Glomerular visceral epithelial cell (primary cell): ENCODE results near the gene CPNE7.
A peak's percentile ranks its signal among the peaks of the same experiment; 100 is the strongest.

Source experiments
- DNase-seq: peaks from one replicate; pipeline ENCODE4 v3.0.0-alpha.2; 2016; ENCODE audit errors: extremely low spot score

The CPNE7 gene

DNA sequence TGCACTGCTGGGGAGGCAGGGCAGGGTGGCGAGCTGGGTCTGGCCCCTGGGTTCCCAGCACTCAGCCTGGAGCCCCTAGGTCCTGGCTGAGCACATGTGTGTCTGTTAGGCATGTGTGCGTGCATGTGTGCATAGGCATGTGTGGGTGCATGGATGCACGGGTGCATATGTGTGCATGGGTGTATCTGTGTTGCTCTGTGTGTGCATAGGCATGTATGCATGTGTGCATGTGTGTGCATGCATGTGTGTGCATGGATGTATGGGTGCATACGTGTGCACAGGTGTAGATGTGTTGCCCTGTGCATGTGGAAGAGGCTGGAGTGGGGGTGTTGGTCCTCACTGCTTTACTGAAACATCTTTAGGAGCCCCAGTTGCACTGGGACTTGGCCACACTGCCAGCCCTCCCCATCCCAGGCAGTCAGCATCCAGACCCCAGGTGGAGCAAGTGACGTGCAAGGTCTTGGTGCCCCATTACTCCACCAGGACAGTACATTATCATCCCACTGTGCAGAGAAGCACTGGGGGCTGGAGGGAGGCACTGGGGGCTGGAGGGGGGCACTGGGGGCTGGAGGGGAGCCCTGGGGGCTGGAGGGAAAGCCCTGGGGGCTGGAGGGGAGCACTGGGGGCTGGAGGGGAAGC lies 27.5 kb downstream of the CPNE7 start:
- DNase-seq = no peak

- DNase-seq = no peak
Measured at GRCh38 chr16:89604764-89605163, 29.2 kb downstream of the CPNE7 start.

GRCh38 chr16:89605186-89605970 lies 29.8 kb downstream of the CPNE7 start:
- DNase-seq = no peak

GRCh38 chr16:89606006-89606405 lies 30.4 kb downstream of the CPNE7 start:
- no peak for DNase-seq

DNA sequence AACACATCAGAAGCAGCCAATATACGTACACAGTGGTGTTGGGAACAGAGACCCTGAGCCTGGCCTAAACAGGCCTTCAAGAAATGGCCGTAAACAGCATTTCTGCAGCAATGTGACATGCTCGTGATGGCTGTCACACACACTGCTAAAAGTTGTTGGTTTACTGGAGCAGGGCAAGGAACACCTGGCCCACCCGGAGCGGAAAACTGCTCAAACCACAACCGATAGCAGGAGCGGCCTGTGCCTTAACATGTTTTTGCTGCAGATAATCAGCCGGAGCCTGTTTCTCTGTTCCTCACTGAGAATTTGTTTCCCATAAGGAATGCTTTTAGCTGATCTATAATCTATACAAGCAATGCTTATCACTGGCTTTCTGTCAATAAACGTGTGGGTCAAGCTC lies 31.9 kb downstream of the CPNE7 start:
- no peak for DNase-seq

GRCh38 chr16:89607937-89608740 lies 32.6 kb downstream of the CPNE7 start:
- DNase-seq = no peak

GRCh38 chr16:89610108-89610453 lies 34.5 kb downstream of the CPNE7 start:
- no peak for DNase-seq

GRCh38 chr16:89612415-89613166 lies 37.0 kb downstream of the CPNE7 start:
- DNase-seq = no peak

- peak; percentile 48 for DNase-seq
Measured at GRCh38 chr16:89613231-89613953, 37.8 kb downstream of the CPNE7 start, which contains the start of gene DPEP1. Gene DPEP1, plus strand, starts transcription at chr16:89613642. Its CDS starts 16,769 bp downstream, at chr16:89630411.

DNA sequence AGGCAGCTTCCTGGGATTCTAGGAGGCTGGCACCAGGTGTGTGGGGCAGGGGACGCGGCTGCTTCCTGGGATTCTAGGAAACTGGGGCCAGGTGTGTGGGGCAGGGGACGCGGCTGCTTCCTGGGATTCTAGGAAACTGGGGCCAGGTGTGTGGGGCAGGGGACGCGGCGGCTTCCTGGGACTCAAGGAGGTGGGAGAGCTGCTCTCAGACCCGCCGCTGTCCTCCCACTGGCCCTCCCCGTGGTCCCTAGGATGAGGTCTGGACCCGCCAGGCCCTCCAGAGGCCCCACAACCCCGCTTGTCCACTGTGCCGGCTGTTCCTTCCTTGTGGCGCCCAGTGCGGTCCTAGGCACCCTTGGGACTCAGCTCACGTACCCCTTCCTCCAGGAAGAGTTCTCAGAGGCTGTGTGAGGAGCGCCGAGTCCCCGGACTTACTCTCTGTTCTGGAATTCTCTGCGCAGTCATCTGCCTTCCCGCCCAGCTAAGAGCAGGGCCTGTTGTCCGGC lies 38.4 kb downstream of the CPNE7 start:
- DNase-seq = no peak

DNA sequence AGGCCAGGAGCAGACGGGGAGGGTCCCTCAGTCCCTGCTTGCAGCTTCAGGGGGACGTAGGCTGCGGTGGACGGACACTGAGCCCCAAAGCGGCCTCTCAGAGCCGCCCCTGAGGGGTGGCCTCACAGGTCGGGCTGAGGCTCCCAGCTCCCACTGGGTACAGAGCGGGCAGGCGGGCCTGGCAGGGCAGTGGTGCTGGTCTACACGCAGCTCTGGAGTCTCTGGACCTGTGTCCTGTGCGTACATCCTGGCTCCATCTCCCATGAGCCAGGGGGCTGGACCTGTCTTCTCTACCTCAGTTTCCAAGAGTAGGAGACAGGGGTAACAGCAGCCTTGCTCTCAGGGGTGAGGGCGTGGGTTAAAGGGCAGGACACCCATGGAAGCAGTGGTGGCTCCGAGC lies 39.6 kb downstream of the CPNE7 start:
- DNase-seq = no peak

DNA sequence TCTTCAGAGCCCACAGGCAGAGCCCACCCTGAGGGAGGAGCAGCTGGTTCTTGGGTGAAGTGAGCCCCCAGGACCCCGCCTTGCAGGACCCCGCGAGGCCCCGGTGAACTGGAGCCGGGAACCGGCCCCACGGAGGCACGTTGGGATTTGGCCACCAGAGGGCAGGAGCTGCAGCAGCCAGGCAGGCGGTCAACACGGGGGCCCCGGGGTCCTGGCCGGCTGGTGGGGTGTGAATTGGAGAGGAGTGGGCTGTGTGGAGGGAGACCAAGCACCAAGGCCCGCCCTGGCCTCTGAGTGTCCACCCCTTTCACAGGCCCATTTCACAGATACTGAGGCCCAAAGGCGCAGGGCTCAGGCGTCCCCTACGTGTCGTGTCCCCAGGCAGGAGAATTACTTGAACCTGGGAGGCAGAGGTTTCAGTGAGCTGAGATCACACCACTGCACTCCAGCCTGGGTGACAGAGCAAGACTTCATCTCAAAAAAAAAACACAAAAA lies 40.1 kb downstream of the CPNE7 start:
- no peak for DNase-seq

DNA sequence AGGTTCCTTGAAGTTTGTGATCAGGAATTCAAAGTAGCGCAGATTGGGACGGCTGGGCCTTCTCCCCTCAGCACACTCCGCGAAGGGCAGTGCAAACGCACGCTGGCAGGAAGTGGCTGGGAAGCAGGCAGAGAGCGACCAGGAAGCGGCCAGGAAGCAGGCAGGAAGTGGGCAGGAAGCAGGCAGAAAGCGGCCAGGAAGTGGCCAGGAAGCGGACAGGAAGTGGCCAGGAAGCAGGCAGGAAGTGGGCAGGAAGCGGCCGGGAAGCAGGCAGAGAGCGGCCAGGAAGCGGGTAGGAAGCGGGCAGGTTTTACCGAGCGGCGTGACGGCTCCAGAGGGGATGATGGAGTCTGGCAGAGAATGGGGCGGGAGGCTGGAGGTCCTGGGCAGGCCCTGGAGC lies 41.1 kb downstream of the CPNE7 start:
- DNase-seq = no peak

DNA sequence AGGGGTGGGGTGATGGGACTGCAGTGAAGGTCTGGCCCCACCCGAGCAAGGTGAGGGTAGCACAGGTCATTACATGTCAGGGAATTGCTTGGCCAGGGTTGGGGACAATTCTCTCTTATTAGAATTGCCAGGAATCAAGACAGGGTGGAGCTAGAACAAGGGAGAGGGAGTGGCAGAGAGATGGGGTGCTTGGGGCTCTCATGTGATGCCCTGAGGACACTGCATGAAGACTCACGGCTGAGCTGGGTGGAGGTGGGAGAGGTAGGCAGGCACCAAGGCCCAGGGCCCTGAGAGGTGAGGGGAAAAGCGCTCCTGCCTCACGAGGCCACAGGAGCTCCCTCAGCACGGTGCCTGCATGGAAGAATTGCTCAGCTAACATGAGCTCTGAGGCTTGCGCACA lies 41.5 kb downstream of the CPNE7 start:
- DNase-seq = no peak

DNA sequence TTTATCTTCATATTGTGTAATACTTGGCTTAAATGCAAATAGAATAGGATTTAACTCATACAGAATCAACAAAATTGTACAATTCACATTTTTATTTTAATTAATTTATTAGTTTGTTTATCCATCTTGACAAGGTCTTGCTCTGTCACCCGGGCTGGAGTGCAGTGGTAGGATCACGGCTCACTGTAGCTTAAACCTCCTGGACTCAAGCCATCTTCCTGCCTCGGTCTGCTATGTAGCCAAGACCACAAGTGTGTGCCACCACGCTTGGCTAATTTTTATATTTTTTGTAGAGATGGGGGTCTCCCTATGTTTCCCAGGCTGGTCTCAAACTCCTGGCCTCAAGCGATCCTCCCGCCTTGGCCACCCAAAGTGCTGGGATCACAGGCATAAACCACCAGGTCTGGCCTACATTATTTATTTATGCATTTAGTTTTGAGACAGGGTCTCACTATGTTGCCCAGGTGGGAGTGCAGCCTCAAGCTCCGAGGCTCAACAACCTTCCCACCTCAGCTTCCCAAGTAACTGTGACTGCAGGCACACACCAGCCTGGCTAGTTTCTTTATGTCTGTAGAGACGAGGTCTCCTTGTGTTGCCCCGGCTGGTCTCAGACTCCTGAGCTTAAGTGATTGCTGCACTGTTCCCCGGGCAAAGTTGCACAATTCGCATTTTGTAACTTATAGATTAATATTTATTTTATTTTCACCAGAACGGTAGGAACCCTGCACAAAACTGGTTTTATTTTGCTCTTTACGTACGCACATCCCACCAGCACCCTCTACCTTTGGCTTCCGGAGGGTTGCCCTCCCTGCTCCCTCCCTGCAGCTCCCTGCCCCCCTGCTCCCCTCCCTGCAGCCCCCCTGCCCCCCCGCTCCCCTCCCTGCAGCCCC lies 42.8 kb downstream of the CPNE7 start:
- peak; percentile 66 for DNase-seq

DNA sequence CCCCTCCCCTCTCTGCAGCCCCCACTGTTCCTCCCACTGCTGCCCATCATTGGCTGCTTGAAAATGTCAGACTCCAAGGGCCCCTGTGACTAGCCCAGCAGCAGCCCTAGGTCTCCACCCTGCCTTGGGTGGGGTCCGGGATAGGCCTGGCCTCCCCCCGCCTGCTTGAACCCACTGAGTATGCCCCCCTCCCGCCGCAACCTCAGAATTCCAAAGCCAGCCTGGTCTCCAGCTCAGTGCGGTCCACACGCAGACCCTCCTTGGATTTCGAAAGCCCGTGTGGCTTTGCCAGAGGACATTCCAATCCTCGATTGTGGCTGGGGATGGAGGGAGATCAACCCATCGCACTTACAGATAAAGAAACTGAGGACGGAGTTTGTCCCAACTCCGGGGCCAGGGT lies 44.3 kb downstream of the CPNE7 start:
- no peak for DNase-seq

DNA sequence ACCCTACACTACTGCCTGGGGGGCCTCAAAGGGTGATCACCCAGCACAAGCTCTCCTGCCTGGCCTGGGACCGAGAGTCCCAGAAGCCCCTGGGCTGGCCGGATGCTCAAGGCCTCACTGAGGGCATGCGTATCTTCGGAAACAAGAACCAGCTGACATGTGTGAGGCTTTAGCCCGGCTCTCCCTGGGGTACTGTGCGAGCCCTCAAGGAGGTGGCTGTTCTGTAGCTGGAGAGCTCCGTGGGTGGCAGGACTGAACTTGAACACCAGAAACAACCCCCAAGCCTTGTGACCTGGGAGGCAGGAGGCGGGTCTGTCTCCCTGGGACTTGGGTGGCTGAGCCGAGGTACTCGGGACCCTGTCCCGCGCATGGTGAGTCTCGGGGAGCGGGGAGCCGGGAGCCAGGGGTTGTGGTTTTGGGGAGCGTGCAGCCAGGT lies 44.9 kb downstream of the CPNE7 start:
- DNase-seq = no peak

GRCh38 chr16:89621136-89621697 lies 45.7 kb downstream of the CPNE7 start:
- DNase-seq = no peak

GRCh38 chr16:89621698-89622409 lies 46.3 kb downstream of the CPNE7 start:
- no peak for DNase-seq
